A673 (cell line): Measurements from ENCODE around the gene KCNQ1. TPM values are rescaled to one million over a fixed set of nuclear protein-coding genes. Genes with fewer than 3 reads are reported as not detected.

Source experiments
- BruUV-seq: library from RNA; stranded (reverse); fragments of 400-500 nt; replicated peaks from 2 replicates; lab custom pipeline; 2021; lab: Mats Ljungman, UMichigan
- CTCF ChIA-PET: fragments of 300-600 bp; sonication (Branson Sonifier 250); formaldehyde crosslinking; loops from one replicate; lab custom pipeline; 2022; ENCODE audit warnings: antibody characterized with exemption; lab: Charles Lee
- POLR2A ChIA-PET: fragments of 300-600 bp; sonication (Branson Sonifier 250); formaldehyde crosslinking; loops from one replicate; lab custom pipeline; 2022; ENCODE audit warnings: antibody characterized with exemption; ENCODE audit not compliant: low non-redundant PET; lab: Charles Lee
- DNase-seq: peaks from one replicate; pipeline ENCODE4 v3.0.0-alpha.2; 2015; ENCODE audit warnings: low spot score
- H3K27ac ChIP-seq: fragments of 200-600 bp; sonication (generic); 2 replicates; pipeline ENCODE4 v1.5.1; 2016; ENCODE audit warnings: mixed run types, low read depth, mild to moderate bottlenecking, mixed read lengths, antibody characterized with exemption, low read length; ENCODE audit not compliant: poor library complexity, severe bottlenecking
- H3K27me3 ChIP-seq: fragments of 200-600 bp; sonication (generic); replicated peaks from 2 replicates; pipeline ENCODE4 v1.6.1; 2017; ENCODE audit warnings: mixed run types, low read depth, mild to moderate bottlenecking, mixed read lengths, antibody characterized with exemption, low read length; ENCODE audit not compliant: insufficient read depth, poor library complexity
- H3K36me3 ChIP-seq: fragments of 200-600 bp; sonication (generic); 2 replicates; pipeline ENCODE4 v1.6.1; 2016; ENCODE audit warnings: mixed run types, mild to moderate bottlenecking, mixed read lengths, antibody characterized with exemption, low read length; ENCODE audit not compliant: insufficient read depth, poor library complexity, severe bottlenecking
- H3K4me1 ChIP-seq: fragments of 200-600 bp; sonication (generic); 2 replicates; pipeline ENCODE4 v1.6.1; 2017; ENCODE audit warnings: mixed run types, mild to moderate bottlenecking, mixed read lengths, antibody characterized with exemption, low read length; ENCODE audit not compliant: insufficient read depth, poor library complexity, severe bottlenecking
- H3K4me3 ChIP-seq: fragments of 200-600 bp; sonication (generic); 2 replicates; pipeline ENCODE4 v1.5.1; 2016; ENCODE audit warnings: low read depth, mixed run types, mild to moderate bottlenecking, mixed read lengths, low read length; ENCODE audit not compliant: poor library complexity, severe bottlenecking
- H3K9me3 ChIP-seq: fragments of 200-600 bp; sonication (generic); 2 replicates; pipeline ENCODE4 v1.6.1; 2016; ENCODE audit warnings: mixed run types, low read depth, mild to moderate bottlenecking, mixed read lengths, antibody characterized with exemption, low read length; ENCODE audit not compliant: poor library complexity, severe bottlenecking
- EZH2 ChIP-seq: fragments of 200-600 bp; sonication (generic); IDR thresholded peaks from 2 replicates; pipeline ENCODE4 v1.6.1; 2017; ENCODE audit warnings: borderline replicate concordance, low read depth, mild to moderate bottlenecking, mixed read lengths, antibody characterized with exemption, low read length; ENCODE audit not compliant: poor library complexity, severe bottlenecking
- intact Hi-C: fragments of 100-400 bp; cut with micrococcal nuclease; formaldehyde crosslinking; loops from one replicate; pipeline ENCODE4 v1.10.0; 2022; ENCODE audit not compliant: unreplicated experiment
- total RNA-seq: library from RNA; stranded (reverse); gene quantifications from 2 replicates; pipeline ENCODE4 v1.2.3, GENCODE V29; 2021
- TF ChIP-seq, protein P1 (sequence below): fragments of 300-800, 200-600 bp; sonication (generic); conservative IDR thresholded peaks from 2 replicates; pipeline ENCODE4 v1.5.1; 2017; ENCODE audit warnings: low read depth, mild to moderate bottlenecking, antibody characterized with exemption, low read length, moderate library complexity, mixed read lengths

Gene KCNQ1
- total RNA-seq, 1 experiment from 2014 or later = not detected

DNA sequence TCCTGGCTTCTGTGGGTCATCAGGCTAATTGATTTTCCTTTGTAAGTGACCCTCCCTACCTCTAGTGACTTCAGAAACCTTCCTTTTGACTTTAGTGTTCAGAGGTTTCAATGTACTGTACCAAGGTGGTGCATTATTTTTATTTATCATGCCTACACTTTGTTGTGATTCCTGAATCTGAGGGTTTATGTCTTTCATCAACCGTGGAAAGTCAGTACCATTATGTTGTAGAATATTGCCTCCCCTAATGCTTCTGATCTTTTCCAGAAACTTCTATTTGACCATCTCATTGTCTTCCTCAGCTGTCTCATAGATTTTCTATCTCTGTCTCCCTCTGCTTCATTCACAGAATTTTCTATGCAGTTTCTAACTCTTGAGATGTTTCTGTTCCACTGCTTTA is 149.5 kb downstream of the KCNQ1 start:
- no TSS peak for BruUV-seq

DNA sequence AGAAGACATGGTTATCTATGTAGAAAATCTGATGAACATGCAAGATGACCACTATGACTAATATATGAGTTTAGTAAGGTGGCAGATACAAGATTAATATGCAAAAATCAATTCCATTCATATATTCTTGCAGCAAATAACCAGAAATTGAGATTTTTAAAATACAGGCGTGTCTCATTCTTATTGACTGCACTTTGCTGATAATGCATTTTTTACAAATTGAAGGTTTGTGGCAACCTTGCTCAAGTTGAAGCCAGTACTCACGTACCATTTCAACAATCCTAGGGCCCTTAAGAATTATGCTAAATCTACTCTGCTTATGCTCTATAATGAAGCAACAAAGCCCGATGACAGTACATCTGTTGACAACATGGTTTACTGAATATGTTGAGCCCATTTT is 150.4 kb downstream of the KCNQ1 start:
- DNase-seq = no peak
- intact Hi-C loops = no loop called here
- Histone ChIP-seq H3K4me3 (no peak overlapping the region), H3K27me3 (no peaks in the 10 kb centered on the region), H3K27ac (no peak overlapping the region), H3K36me3 (no peaks in the 10 kb centered on the region), H3K4me1 (no peaks in the 10 kb centered on the region), H3K9me3 (peaks cover 10% of the 10 kb centered on the region)
- BruUV-seq = no TSS peak
- ChIA-PET POLR2A (no interaction called here), CTCF (no interaction called here)
- TF ChIP-seq EZH2 = no peak
- TF ChIP-seq, protein P1, sequence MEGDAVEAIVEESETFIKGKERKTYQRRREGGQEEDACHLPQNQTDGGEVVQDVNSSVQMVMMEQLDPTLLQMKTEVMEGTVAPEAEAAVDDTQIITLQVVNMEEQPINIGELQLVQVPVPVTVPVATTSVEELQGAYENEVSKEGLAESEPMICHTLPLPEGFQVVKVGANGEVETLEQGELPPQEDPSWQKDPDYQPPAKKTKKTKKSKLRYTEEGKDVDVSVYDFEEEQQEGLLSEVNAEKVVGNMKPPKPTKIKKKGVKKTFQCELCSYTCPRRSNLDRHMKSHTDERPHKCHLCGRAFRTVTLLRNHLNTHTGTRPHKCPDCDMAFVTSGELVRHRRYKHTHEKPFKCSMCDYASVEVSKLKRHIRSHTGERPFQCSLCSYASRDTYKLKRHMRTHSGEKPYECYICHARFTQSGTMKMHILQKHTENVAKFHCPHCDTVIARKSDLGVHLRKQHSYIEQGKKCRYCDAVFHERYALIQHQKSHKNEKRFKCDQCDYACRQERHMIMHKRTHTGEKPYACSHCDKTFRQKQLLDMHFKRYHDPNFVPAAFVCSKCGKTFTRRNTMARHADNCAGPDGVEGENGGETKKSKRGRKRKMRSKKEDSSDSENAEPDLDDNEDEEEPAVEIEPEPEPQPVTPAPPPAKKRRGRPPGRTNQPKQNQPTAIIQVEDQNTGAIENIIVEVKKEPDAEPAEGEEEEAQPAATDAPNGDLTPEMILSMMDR = no peak

More for the DNA sequence above, 149.5 kb downstream of the KCNQ1 start:
- ChIA-PET CTCF (no interaction called here), POLR2A (no interaction called here)
- Histone ChIP-seq H3K27ac (no peak overlapping the region), H3K36me3 (no peaks in the 10 kb centered on the region), H3K4me3 (no peak overlapping the region), H3K9me3 (peaks cover 10% of the 10 kb centered on the region), H3K4me1 (no peaks in the 10 kb centered on the region), H3K27me3 (no peaks in the 10 kb centered on the region)
- no peak for DNase-seq
- intact Hi-C loops = no loop called here
- TF ChIP-seq EZH2 = no peak
- TF ChIP-seq, protein P1 = no peak

DNA sequence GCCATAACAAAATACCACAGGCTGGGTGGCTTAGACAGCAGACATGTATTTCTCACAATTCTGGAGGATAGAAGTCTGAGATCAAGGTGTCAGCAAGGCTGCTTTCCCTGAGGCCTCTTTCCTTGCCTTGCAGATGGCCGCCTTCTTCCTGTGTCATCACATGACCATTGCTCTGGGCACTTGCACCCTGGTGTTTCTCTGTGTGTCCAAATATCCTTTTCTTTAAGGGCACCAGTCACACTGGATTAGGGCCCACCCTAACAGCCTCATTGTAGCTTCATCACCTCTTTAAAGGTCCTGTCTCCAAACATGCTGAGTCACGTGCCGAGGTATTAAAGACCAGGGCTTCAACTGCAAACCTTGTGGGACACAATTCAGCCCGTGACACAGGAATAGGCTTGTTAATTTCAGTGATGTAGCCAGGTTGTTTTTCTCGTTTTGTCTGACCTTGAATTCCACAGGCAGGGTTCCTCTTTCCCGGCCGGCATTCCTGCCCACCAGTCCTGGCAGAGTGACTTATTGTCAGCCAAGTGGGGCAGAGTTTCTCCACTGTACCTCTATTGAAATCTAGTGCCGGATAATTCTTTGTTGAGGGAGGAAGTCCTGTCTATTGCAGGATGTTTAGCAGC is 154.9 kb downstream of the KCNQ1 start:
- BruUV-seq = no TSS peak

More for the DNA sequence above, 154.9 kb downstream of the KCNQ1 start:
- no peak overlapping the region for H3K27ac ChIP-seq
- TF ChIP-seq EZH2 = no peak
- TF ChIP-seq, protein P1 = no peak
- ChIA-PET CTCF (no interaction called here), POLR2A (no interaction called here)
- no peaks in the 10 kb centered on the region for H3K36me3 ChIP-seq
- H3K9me3 ChIP-seq = peaks cover 17% of the 10 kb centered on the region
- intact Hi-C loops = no loop called here
- no peaks in the 10 kb centered on the region for H3K27me3 ChIP-seq
- H3K4me1 ChIP-seq = no peaks in the 10 kb centered on the region
- no peak for DNase-seq
- no peak overlapping the region for H3K4me3 ChIP-seq
